ENCODE measurements around the gene ZBTB39.

DNA sequence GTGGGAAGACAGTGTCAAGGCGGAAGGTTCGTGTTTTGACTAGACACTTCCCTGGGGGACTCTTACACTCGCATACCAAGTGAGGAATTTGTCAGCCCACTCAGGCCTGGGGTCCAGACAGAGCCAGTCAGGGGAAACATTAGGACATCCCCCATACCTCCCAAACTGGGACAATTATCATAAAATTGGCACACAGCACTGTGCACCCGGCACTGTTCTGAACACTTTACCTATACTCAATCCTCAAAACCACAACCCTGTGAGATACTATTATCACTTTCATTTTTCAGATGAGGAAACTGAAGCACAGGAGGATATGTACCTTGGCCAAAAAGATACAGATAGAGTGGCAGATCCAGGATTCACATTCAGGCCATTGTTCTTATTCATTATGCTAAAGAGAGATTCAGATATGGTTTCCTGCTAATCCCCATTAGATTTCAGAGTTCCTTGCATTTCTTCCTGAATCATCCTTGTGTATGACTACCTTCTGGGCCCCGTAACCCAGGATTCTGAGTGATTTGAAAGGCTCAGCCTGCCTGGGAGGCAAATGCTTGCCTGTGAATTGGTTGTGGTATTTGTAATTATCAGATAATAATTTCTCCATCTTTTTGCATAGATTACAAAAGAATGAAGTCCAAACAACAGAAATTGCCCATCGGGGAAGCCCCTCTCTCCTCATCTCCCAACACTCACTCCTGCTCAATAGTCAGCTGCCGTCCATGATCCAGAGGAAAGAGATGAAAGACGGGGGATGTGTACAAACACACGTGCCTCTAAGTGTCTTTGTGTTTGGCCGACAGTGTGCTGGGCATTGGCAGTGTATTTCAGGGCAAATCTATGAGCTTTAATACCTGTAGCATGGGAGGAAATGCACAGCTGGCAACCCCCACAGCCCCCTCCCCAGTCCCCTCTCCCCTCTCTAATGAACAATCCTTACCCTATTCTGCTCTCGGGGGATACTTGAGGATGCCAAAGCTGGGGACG, 5.4 kb upstream of the ZBTB39 start:
- TF ChIP-seq, protein P1, sequence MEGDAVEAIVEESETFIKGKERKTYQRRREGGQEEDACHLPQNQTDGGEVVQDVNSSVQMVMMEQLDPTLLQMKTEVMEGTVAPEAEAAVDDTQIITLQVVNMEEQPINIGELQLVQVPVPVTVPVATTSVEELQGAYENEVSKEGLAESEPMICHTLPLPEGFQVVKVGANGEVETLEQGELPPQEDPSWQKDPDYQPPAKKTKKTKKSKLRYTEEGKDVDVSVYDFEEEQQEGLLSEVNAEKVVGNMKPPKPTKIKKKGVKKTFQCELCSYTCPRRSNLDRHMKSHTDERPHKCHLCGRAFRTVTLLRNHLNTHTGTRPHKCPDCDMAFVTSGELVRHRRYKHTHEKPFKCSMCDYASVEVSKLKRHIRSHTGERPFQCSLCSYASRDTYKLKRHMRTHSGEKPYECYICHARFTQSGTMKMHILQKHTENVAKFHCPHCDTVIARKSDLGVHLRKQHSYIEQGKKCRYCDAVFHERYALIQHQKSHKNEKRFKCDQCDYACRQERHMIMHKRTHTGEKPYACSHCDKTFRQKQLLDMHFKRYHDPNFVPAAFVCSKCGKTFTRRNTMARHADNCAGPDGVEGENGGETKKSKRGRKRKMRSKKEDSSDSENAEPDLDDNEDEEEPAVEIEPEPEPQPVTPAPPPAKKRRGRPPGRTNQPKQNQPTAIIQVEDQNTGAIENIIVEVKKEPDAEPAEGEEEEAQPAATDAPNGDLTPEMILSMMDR (IDR thresholded peaks at IDR 0.05; ENCODE audit: low read length), result no peak
- TF ChIP-seq EZH2 (IDR thresholded peaks at IDR 0.05; ENCODE audit: borderline replicate concordance, low read length), result no peak

Data from OCI-LY1 (cell line).